ENCODE data around the gene ASL. TPM values are rescaled to one million over a fixed set of nuclear protein-coding genes. Genes with fewer than 3 reads are reported as not detected.
"Not testable (repeated sequence)": the region's sequence is repeated elsewhere in the genome, so short reads cannot be mapped to it uniquely, and the experiment has no call there.

Gene ASL
- total RNA-seq, 1 experiment from 2014 or later, result 46.9 TPM

GRCh38 chr7:66043681-66044497 lies 31.7 kb upstream of the ASL start:
- DNase-seq (ENCODE audit: low read depth, low spot score) (no peak), ATAC-seq (no peak)
- Histone ChIP-seq H3K4me2 (ENCODE audit: low read length) (no peak overlapping the region), H2AFZ (ENCODE audit: low read depth, low read length, poor library complexity, severe bottlenecking) (no peak overlapping the region), H3K27me3 (ENCODE audit: insufficient read depth, low read length) (no peaks in the 10 kb centered on the region), H4K20me1 (ENCODE audit: insufficient read depth) (no peaks in the 10 kb centered on the region), H3K36me3 (ENCODE audit: control insufficient read depth in 1 of 2, insufficient read depth in 2 of 2, low read length in 2 of 2) (no peaks in the 10 kb centered on the region), H3K4me3 (replicated peaks in 1 of 2; ENCODE audit: low read depth in 1 of 2, low read length in 2 of 2) (no peak overlapping the region), H3K4me1 (ENCODE audit: control insufficient read depth in 1 of 2, insufficient read depth in 2 of 2, low read length in 2 of 2) (peaks cover 0 to 17% of the 10 kb centered on the region in 2 experiments; a peak in 2 of 4 replicates), H3K79me2 (ENCODE audit: insufficient read depth, low read length) (no peaks in the 10 kb centered on the region), H3K9ac (ENCODE audit: low read length) (no peak overlapping the region), H3K9me3 (ENCODE audit: control insufficient read depth in 1 of 2, insufficient read depth in 1 of 2, low read depth in 1 of 2, low read length in 2 of 2) (no peaks in the 10 kb centered on the region), H3K9me2 (ENCODE audit: insufficient read depth) (no peaks in the 10 kb centered on the region), H3K27ac (ENCODE audit: low read depth, low read length) (no peak overlapping the region)
- POLR2A ChIA-PET, result no interaction called here
- CTCF ChIA-PET, result no interaction called here
- TF ChIP-seq EZH2phosphoT487 (IDR thresholded peaks at IDR 0.05; ENCODE audit: borderline replicate concordance) (no peak), SIN3A (IDR thresholded peaks at IDR 0.05; ENCODE audit: low read depth) (no peak), YY1 (IDR thresholded peaks at IDR 0.05; ENCODE audit: extremely low read depth, insufficient replicate concordance, low read depth, low read length) (no peak), POLR2AphosphoS5 (IDR thresholded peaks at IDR 0.05; ENCODE audit: low read depth, low read length) (no peak), SRF (IDR thresholded peaks at IDR 0.05; ENCODE audit: low read depth) (no peak), ZFX (IDR thresholded peaks at IDR 0.05) (no peak), FOSL1 (IDR thresholded peaks at IDR 0.05; ENCODE audit: low read depth) (no peak), EZH2 (IDR thresholded peaks at IDR 0.05) (no peak), POLR2A (IDR thresholded peaks at IDR 0.05; ENCODE audit: borderline replicate concordance, extremely low read depth, insufficient read depth, insufficient read length) (no peak), ATF3 (IDR thresholded peaks at IDR 0.05) (no peak)
- TF ChIP-seq, protein P1, sequence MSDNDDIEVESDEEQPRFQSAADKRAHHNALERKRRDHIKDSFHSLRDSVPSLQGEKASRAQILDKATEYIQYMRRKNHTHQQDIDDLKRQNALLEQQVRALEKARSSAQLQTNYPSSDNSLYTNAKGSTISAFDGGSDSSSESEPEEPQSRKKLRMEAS (IDR thresholded peaks at IDR 0.05), result no peak
- RAD21 ChIA-PET (ENCODE audit: low non-redundant PET in 1 of 2, low total read pairs in 2 of 2, uncharacterized antibody in 2 of 2, unreplicated experiment in 2 of 2), result interaction anchor here in 1 of 2 experiments (0.6 kb wide), 1 partner anchor 377 kb away, joined by 3 read pairs; no protein-coding TSS in a partner anchor
- BruUV-seq (replicated peaks), result no TSS peak
- intact Hi-C loops (cut with micrococcal nuclease), result no loop called here

- intact Hi-C loops (cut with micrococcal nuclease); H3K27ac ChIP-seq (ENCODE audit: low read depth, low read length); H3K9me3 ChIP-seq (ENCODE audit: control insufficient read depth in 1 of 2, insufficient read depth in 1 of 2, low read depth in 1 of 2, low read length in 2 of 2); DNase-seq (ENCODE audit: low read depth, low spot score); ATAC-seq; H2AFZ ChIP-seq (ENCODE audit: low read depth, low read length, poor library complexity, severe bottlenecking); H3K79me2 ChIP-seq (ENCODE audit: insufficient read depth, low read length); H3K36me3 ChIP-seq (ENCODE audit: control insufficient read depth in 1 of 2, insufficient read depth in 2 of 2, low read length in 2 of 2); CTCF ChIA-PET; H4K20me1 ChIP-seq (ENCODE audit: insufficient read depth); H3K4me2 ChIP-seq (ENCODE audit: low read length); H3K9ac ChIP-seq (ENCODE audit: low read length); H3K9me2 ChIP-seq (ENCODE audit: insufficient read depth); H3K27me3 ChIP-seq (ENCODE audit: insufficient read depth, low read length); H3K4me3 ChIP-seq (replicated peaks in 1 of 2; ENCODE audit: low read depth in 1 of 2, low read length in 2 of 2); POLR2A ChIA-PET; BruUV-seq (replicated peaks): not testable (repeated sequence)
- H3K4me1 ChIP-seq (ENCODE audit: control insufficient read depth in 1 of 2, insufficient read depth in 2 of 2, low read length in 2 of 2), result peaks cover 0 to 17% of the 10 kb centered on the region in 2 experiments; a peak in 2 of 4 replicates
- RAD21 ChIA-PET (ENCODE audit: low non-redundant PET in 1 of 2, low total read pairs in 2 of 2, uncharacterized antibody in 2 of 2, unreplicated experiment in 2 of 2), result interaction anchor here in 1 of 2 experiments (0.6 kb wide), 1 partner anchor 377 kb away, joined by 3 read pairs; no protein-coding TSS in a partner anchor
Measured at GRCh38 chr7:66044498-66044854, 31.1 kb upstream of the ASL start.
